GM12878 (cell line): ENCODE results near the gene FLT3LG. TPM values are rescaled to one million over a fixed set of nuclear protein-coding genes. Genes with fewer than 3 reads are reported as not detected.

Source experiments
- ATAC-seq: fragments of 200-7000 bp; cut with Tn5 transposase; 3 replicates; pipeline ENCODE4 v1.9.1; 2020; ENCODE audit warnings: mild to moderate bottlenecking, moderate library complexity
- BruUV-seq: library from RNA; stranded (reverse); fragments of 400-500 nt; replicated peaks from 2 replicates; lab custom pipeline; 2021; lab: Mats Ljungman, UMichigan
- CTCF ChIA-PET: fragments of 300-600 bp; sonication (Branson Sonifier 250); formaldehyde crosslinking; extraction: SDS; loops from one replicate; lab custom pipeline; 2021; ENCODE audit warnings: inconsistent platforms; lab: Yijun Ruan, JAX
- POLR2A ChIA-PET: fragments of 350-600 bp; formaldehyde crosslinking; extraction: SDS; loops from one replicate; lab custom pipeline; 2021; ENCODE audit warnings: inconsistent platforms; lab: Charles Lee
- RAD21 ChIA-PET: fragments of 300-600 bp; sonication (Branson Sonifier 250); formaldehyde crosslinking; loops from one replicate; lab custom pipeline; 2023; ENCODE audit warnings: antibody characterized with exemption; ENCODE audit not compliant: unreplicated experiment; lab: Charles Lee
- SMC1A ChIA-PET: fragments of 300-600 bp; sonication (Branson Sonifier 250); formaldehyde crosslinking; loops from one replicate; lab custom pipeline; 2023; ENCODE audit not compliant: unreplicated experiment, uncharacterized antibody; lab: Charles Lee
- DNase-seq: peaks from one replicate; pipeline ENCODE4 v3.0.0-alpha.2; 2011; ENCODE audit warnings: low read depth, low spot score
- FAIRE-seq: peaks from 3 replicates; lab custom pipeline; 2011; peaks lifted over from hg19 to GRCh38; lab: Jason Lieb, UNC
- H2AFZ ChIP-seq: 2 replicates; pipeline ENCODE4 v1.6.0; 2011; ENCODE audit warnings: low read depth, low read length, control low read depth; ENCODE audit not compliant: control insufficient read depth
- H3K27ac ChIP-seq: 2 replicates; pipeline ENCODE4 v1.5.1; 2011; ENCODE audit warnings: control low read depth; ENCODE audit not compliant: control insufficient read depth, insufficient read depth
- H3K27me3 ChIP-seq, 2 experiments: replicated peaks in 1 of 2; 2 replicates each; pipeline versions ENCODE4 v1.6.0 to v1.6.1; 2011; ENCODE audit warnings: low read length in 1 of 2; ENCODE audit not compliant: control insufficient read depth in 2 of 2, insufficient read depth in 2 of 2
- H3K36me3 ChIP-seq, 2 experiments: 2 replicates each; pipeline ENCODE4 v1.5.1; 2011; ENCODE audit warnings: low read length in 1 of 2; ENCODE audit not compliant: control insufficient read depth in 2 of 2, insufficient read depth in 2 of 2
- H3K4me1 ChIP-seq: 2 replicates; pipeline ENCODE4 v1.6.1; 2011; ENCODE audit warnings: mild to moderate bottlenecking, low read length, moderate library complexity, mixed read lengths; ENCODE audit not compliant: control insufficient read depth, insufficient read depth
- H3K4me2 ChIP-seq: 2 replicates; pipeline ENCODE4 v1.6.0; 2011; ENCODE audit warnings: control low read depth; ENCODE audit not compliant: control insufficient read depth, insufficient read depth
- H3K4me3 ChIP-seq: fragments of 200-600 bp; sonication (generic); 2 replicates; pipeline ENCODE4 v1.5.1; 2016
- H3K79me2 ChIP-seq: 2 replicates; pipeline ENCODE4 v1.6.0; 2011; ENCODE audit warnings: low read length; ENCODE audit not compliant: control insufficient read depth, insufficient read depth
- H3K9ac ChIP-seq: 2 replicates; pipeline ENCODE4 v1.8.0; 2011; ENCODE audit warnings: low read length, control low read depth, mixed read lengths; ENCODE audit not compliant: control insufficient read depth, insufficient read depth
- H3K9me3 ChIP-seq: replicated peaks from 3 replicates; pipeline ENCODE4 v1.5.1; 2011; ENCODE audit warnings: mild to moderate bottlenecking, low read length; ENCODE audit not compliant: control insufficient read depth, insufficient read depth
- H4K20me1 ChIP-seq: 2 replicates; pipeline ENCODE4 v1.6.0; 2011; ENCODE audit not compliant: control insufficient read depth, insufficient read depth
- CBX3 ChIP-seq: fragments of 200-600 bp; sonication (generic); IDR thresholded peaks from 2 replicates; pipeline ENCODE4 v1.6.1; 2016; ENCODE audit warnings: low read depth, borderline replicate concordance
- CEBPB ChIP-seq, 2 experiments: fragments of 150-350 bp in 1 of 2; IDR thresholded peaks; 2 replicates each; pipeline ENCODE4 v1.6.1; 2012 to 2014; ENCODE audit warnings: low read depth in 2 of 2, low read length in 2 of 2, borderline replicate concordance in 1 of 2, inconsistent platforms in 1 of 2
- CHD1 ChIP-seq: IDR thresholded peaks from 2 replicates; pipeline ENCODE4 v1.6.1; 2012; ENCODE audit warnings: low read depth, low read length, improper control_type of control experiment
- CREB1 ChIP-seq: IDR thresholded peaks from 2 replicates; pipeline ENCODE4 v1.6.1; 2012; ENCODE audit warnings: low read depth, mild to moderate bottlenecking, inconsistent platforms
- CTCF ChIP-seq, 3 experiments: IDR thresholded peaks in 2 of 3; conservative IDR thresholded peaks in 1 of 3; 2 replicates each; pipeline ENCODE4 v1.5.1; 2011; ENCODE audit warnings: low read depth in 3 of 3, low read length in 3 of 3, mild to moderate bottlenecking in 3 of 3, control low read depth in 2 of 3, moderate library complexity in 2 of 3, inconsistent platforms in 1 of 3, mixed read lengths in 1 of 3; ENCODE audit not compliant: control insufficient read depth in 2 of 3, insufficient read depth in 1 of 3; ENCODE audit errors: extremely low read depth in 1 of 3
- IKZF2 ChIP-seq, 2 experiments: fragments of 450-650 bp; IDR thresholded peaks; 2 replicates each; pipeline ENCODE4 v1.6.1; 2017; ENCODE audit warnings: mild to moderate bottlenecking in 2 of 2, moderate library complexity in 2 of 2
- JUNB ChIP-seq: IDR thresholded peaks from 2 replicates; pipeline ENCODE4 v1.6.1; 2016; ENCODE audit warnings: antibody characterized with exemption, mild to moderate bottlenecking
- MYB ChIP-seq: fragments of 150-350 bp; IDR thresholded peaks from 2 replicates; pipeline ENCODE4 v1.6.1; 2014; ENCODE audit warnings: mild to moderate bottlenecking, low read depth, low read length, borderline replicate concordance
- MYC ChIP-seq: IDR thresholded peaks from 2 replicates; pipeline ENCODE4 v1.6.1; 2011; ENCODE audit warnings: mild to moderate bottlenecking, low read length, moderate library complexity, inconsistent platforms; ENCODE audit not compliant: insufficient read depth, insufficient replicate concordance, insufficient read length, severe bottlenecking
- ZNF622 ChIP-seq: fragments of 450-650 bp; IDR thresholded peaks from 2 replicates; pipeline ENCODE4 v1.6.1; 2017; ENCODE audit warnings: mild to moderate bottlenecking, inconsistent platforms
- WGBS: methylation state at CpG from one replicate; pipeline ENCODE4 v1.1.6; 2016; ENCODE audit warnings: low lambda C conversion rate; ENCODE audit not compliant: insufficient replicate concordance, insufficient coverage; ENCODE audit errors: missing lambda C conversion rate; 5-methylcytosine and 5-hydroxymethylcytosine counted together
- in situ Hi-C: fragments of 300-500 bp; cut with MboI; formaldehyde crosslinking; loops from 9 replicates; pipeline ENCODE4 v1.14.3; 2018; ENCODE audit warnings: mixed read lengths
- intact Hi-C: fragments of 100-400 bp; cut with micrococcal nuclease; formaldehyde crosslinking; loops from one replicate; pipeline ENCODE4 v1.14.2; 2022; ENCODE audit not compliant: unreplicated experiment
- polyA plus RNA-seq, 11 experiments: library from polyadenylated mRNA; depleted of rRNA in 4 of 11; unstranded in 6 of 11; stranded (reverse) in 5 of 11; fragments of >200 nt; fragmentation: Nextera tagmentation in 4 of 11; fragmentation: Illumina TruSeq in 1 of 11; extraction: Ambion mirVana in 4 of 11; extraction: Trizol in 1 of 11; gene quantifications; 1 replicate in 1 of 11; 2 replicates in 10 of 11; pipeline versions ENCODE4 v1.2.1 to v1.2.3, GENCODE V29; 2011 to 2016; ENCODE audit warnings: inconsistent platforms in 2 of 11, missing spikeins in 2 of 11, low read depth in 1 of 11
- total RNA-seq, 4 experiments: library from RNA; depleted of rRNA in 3 of 4; stranded (reverse); fragments of >200 nt in 3 of 4; fragmentation: Illumina TruSeq in 1 of 4; extraction: Trizol in 1 of 4; gene quantifications; 2 replicates each; pipeline versions ENCODE4 v1.2.1 to v1.2.3, GENCODE V29; 2013 to 2021
- TF ChIP-seq, protein P1 (sequence below): fragments of 450-650 bp; IDR thresholded peaks from 2 replicates; pipeline ENCODE4 v1.6.1; 2014; ENCODE audit warnings: mild to moderate bottlenecking
- TF ChIP-seq, protein P2 (sequence below): fragments of 450-650 bp; IDR thresholded peaks from 2 replicates; pipeline ENCODE4 v1.6.1; 2017; ENCODE audit warnings: mild to moderate bottlenecking, low read depth, inconsistent platforms; ENCODE audit not compliant: poor library complexity, severe bottlenecking
- TF ChIP-seq, protein P3 (sequence below): IDR thresholded peaks from 2 replicates; pipeline ENCODE4 v1.6.1; 2011; ENCODE audit warnings: borderline replicate concordance, low read depth, mild to moderate bottlenecking, moderate library complexity, low read length; ENCODE audit not compliant: insufficient read depth, poor library complexity, severe bottlenecking

The FLT3LG gene
- total and polyA plus RNA-seq, 10 of the 15 experiments (the other 5 are each of a cell fraction or from before 2014, with no cell fraction given): 0.68 to 13.1 (median 4.3) TPM

DNA sequence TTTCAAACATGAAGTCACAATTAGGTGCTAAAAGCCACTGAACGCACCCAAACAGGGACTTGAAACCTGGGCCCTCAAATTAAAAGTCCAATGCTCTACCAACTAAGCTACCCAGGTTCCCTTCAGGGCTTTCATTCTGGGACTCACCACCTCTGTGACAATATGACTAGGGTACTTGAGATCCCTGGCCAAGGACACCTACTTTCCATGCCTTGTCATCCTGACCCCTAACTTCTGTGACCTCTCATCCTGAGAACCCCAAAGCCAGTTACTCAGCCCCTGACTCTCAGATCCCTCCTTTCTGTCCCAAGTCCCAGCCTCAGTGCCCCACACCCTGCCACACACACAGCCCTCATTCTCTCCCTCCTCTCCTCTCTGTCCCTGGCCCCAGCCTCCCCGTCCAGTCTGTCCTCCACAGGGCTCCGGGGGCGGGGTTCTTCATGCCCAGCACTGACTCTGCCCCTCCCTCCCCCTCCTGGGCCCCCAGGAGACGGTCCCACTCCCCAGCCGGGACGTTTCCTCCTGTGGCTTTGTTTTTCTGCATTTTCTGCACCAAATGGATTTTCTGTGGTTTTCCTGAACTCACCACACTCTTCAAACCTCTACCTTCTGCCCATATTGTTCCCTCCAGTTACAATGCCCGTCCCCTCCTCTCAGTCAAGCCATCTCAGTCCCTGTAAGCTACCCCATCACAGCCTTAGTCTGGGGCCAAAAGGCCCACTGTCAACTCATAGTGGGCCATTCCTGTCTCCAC is 60.8 kb downstream of the FLT3LG start:
- TF ChIP-seq CBX3 (no peak), CREB1 (no peak), CTCF (IDR thresholded peaks at IDR 0.05 in 2 of 3, conservative IDR thresholded peaks at IDR 0.05 in 1 of 3; ENCODE audit: control insufficient read depth in 2 of 3, extremely low read depth in 1 of 3, insufficient read depth in 1 of 3, low read depth in 3 of 3, low read length in 3 of 3) (no peak), ZNF622 (no peak), IKZF2 (IDR thresholded peaks at IDR 0.05) (no peak), CHD1 (no peak), MYC (no peak), MYB (no peak), JUNB (no peak), CEBPB (IDR thresholded peaks at IDR 0.05; ENCODE audit: borderline replicate concordance in 1 of 2, low read depth in 2 of 2, low read length in 2 of 2) (no peak)
- TF ChIP-seq, protein P1, sequence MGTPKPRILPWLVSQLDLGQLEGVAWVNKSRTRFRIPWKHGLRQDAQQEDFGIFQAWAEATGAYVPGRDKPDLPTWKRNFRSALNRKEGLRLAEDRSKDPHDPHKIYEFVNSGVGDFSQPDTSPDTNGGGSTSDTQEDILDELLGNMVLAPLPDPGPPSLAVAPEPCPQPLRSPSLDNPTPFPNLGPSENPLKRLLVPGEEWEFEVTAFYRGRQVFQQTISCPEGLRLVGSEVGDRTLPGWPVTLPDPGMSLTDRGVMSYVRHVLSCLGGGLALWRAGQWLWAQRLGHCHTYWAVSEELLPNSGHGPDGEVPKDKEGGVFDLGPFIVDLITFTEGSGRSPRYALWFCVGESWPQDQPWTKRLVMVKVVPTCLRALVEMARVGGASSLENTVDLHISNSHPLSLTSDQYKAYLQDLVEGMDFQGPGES: no peak
- TF ChIP-seq, protein P2, sequence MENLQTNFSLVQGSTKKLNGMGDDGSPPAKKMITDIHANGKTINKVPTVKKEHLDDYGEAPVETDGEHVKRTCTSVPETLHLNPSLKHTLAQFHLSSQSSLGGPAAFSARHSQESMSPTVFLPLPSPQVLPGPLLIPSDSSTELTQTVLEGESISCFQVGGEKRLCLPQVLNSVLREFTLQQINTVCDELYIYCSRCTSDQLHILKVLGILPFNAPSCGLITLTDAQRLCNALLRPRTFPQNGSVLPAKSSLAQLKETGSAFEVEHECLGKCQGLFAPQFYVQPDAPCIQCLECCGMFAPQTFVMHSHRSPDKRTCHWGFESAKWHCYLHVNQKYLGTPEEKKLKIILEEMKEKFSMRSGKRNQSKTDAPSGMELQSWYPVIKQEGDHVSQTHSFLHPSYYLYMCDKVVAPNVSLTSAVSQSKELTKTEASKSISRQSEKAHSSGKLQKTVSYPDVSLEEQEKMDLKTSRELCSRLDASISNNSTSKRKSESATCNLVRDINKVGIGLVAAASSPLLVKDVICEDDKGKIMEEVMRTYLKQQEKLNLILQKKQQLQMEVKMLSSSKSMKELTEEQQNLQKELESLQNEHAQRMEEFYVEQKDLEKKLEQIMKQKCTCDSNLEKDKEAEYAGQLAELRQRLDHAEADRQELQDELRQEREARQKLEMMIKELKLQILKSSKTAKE: no peak
- TF ChIP-seq, protein P3, sequence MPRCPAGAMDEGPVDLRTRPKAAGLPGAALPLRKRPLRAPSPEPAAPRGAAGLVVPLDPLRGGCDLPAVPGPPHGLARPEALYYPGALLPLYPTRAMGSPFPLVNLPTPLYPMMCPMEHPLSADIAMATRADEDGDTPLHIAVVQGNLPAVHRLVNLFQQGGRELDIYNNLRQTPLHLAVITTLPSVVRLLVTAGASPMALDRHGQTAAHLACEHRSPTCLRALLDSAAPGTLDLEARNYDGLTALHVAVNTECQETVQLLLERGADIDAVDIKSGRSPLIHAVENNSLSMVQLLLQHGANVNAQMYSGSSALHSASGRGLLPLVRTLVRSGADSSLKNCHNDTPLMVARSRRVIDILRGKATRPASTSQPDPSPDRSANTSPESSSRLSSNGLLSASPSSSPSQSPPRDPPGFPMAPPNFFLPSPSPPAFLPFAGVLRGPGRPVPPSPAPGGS: no peak
- Histone ChIP-seq H3K9ac (no peak overlapping the region), H3K27me3 (peaks cover 2 to 4% of the 10 kb centered on the region in 2 experiments; a peak in 3 of 4 replicates), H3K27ac (no peak overlapping the region), H3K4me2 (peak overlapping the region; percentile 98), H3K9me3 (no peaks in the 10 kb centered on the region), H3K4me3 (no peak overlapping the region), H3K4me1 (peaks cover 10% of the 10 kb centered on the region), H4K20me1 (no peaks in the 10 kb centered on the region), H3K36me3 (no peaks in the 10 kb centered on the region), H2AFZ (peak overlapping the region; percentile 95; the same call in 1 of the 2 replicates), H3K79me2 (no peaks in the 10 kb centered on the region)
- ChIA-PET SMC1A (interaction anchor here (1.1 to 3.1 kb wide), 4 partner anchors 12 to 39 kb away, joined by 3 to 12 read pairs (median 4); no protein-coding TSS in a partner anchor), CTCF (interaction anchor here (0.6 to 3.5 kb wide), 16 partner anchors 12 to 295 kb away, joined by 3 to 20 read pairs (median 4); partner anchors contain the start of gene FLT3LG), RAD21 (interaction anchor here (1.0 to 1.9 kb wide), 2 partner anchors 12 to 105 kb away, joined by 3 to 10 read pairs; partner anchors contain the start of gene RRAS), POLR2A (interaction anchor here (0.5 to 0.8 kb wide), 3 partner anchors 18 to 144 kb away, joined by 3 to 5 read pairs (median 5); no protein-coding TSS in a partner anchor)
- ATAC-seq: no peak
- no TSS peak for BruUV-seq
- in situ Hi-C loops: no loop called here
- no peak for DNase-seq
- peak; percentile 38 for FAIRE-seq
- 50% methylated on average over 2 of the region's 8 CpGs for WGBS
- intact Hi-C loops: no loop called here
